Psoas muscle (tissue), 8 donors: Measurements from ENCODE around the gene AP1B1. TPM values are rescaled to one million over a fixed set of nuclear protein-coding genes. Genes with fewer than 3 reads are reported as not detected.

Source experiments
- ATAC-seq, 4 donors: fragments of 200-7000 bp; cut with Tn5 transposase; one replicate each; pipeline ENCODE4 v1.9.1; 2020; ENCODE audit warnings: moderate library complexity in 3 of 4, mild to moderate bottlenecking in 2 of 4
- DNase-seq, 2 donors: peaks; one replicate each; pipeline ENCODE4 v3.0.0-alpha.2; 2020
- H3K27ac ChIP-seq: fragments of 200-600 bp; one replicate; pipeline ENCODE4 v1.8.0; 2022
- H3K27me3 ChIP-seq, 3 donors: fragments of 200-600 bp in 1 of 3; one replicate each; pipeline versions ENCODE4 v1.6.1 to v1.8.0; 2013 to 2022; ENCODE audit warnings: low read length in 2 of 3, mild to moderate bottlenecking in 2 of 3, moderate library complexity in 1 of 3; ENCODE audit not compliant: insufficient read depth in 3 of 3
- H3K36me3 ChIP-seq, 2 donors: fragments of 200-600 bp in 1 of 2; one replicate each; pipeline versions ENCODE4 v1.6.1 to v1.8.0; 2013 to 2022; ENCODE audit warnings: low read depth in 1 of 2, mild to moderate bottlenecking in 1 of 2, moderate library complexity in 1 of 2; ENCODE audit not compliant: insufficient read depth in 1 of 2
- H3K4me1 ChIP-seq: fragments of 200-600 bp; one replicate; pipeline ENCODE4 v1.8.0; 2022
- H3K4me3 ChIP-seq: fragments of 200-600 bp; one replicate; pipeline ENCODE4 v1.8.0; 2022; ENCODE audit warnings: mild to moderate bottlenecking
- H3K9me3 ChIP-seq: fragments of 200-600 bp; one replicate; pipeline ENCODE4 v1.8.0; 2022
- CTCF ChIP-seq: fragments of 200-600 bp; IDR thresholded peaks from one replicate; pipeline ENCODE4 v1.8.0; 2022; ENCODE audit warnings: antibody characterized with exemption
- WGBS, 3 donors: extraction: QIAGEN DNeasy Blood & Tissue Kit; methylation state at CpG; one replicate each; pipeline versions ENCODE4 v1.1.6 to v1.1.7; 2013; 5-methylcytosine and 5-hydroxymethylcytosine counted together
- intact Hi-C, 2 donors: fragments of 100-400 bp; cut with DNase I; formaldehyde crosslinking; loops; one replicate each; pipeline versions ENCODE4 v1.11.0 to v1.14.2; 2022
- polyA plus RNA-seq, 3 donors: library from polyadenylated mRNA; stranded (reverse); fragments of 200-250 nt; gene quantifications; one replicate each; pipeline ENCODE4 v1.2.3, GENCODE V29; 2013
- total RNA-seq, 4 donors: library from RNA; stranded (reverse); fragmentation: NEBNext Ultra II Directional in 2 of 4; extraction: Animal tissue kit (Norgen Biotek cat#: 25700) in 2 of 4; gene quantifications; one replicate each; pipeline versions ENCODE4 v1.2.1 to v1.2.4, GENCODE V29; 2021 to 2023
- donor health status: healthy with polysubstance abuse.
- donor health status: DM: no; HTN: no; CAD: no; lungs with moderate emphysema.
- donor health status: Bipolar disorder and iron deficiency.
- donor health status: healthy.
- donor health status: DM: yes; HTN: yes; CAD: no.
- donor health status: DM: no; HTN: no; CAD: no.
- donor health status: DM: no; HTN: no; CAD: no.
- donor health status: DM: yes; HTN: yes; CAD: no.

AP1B1 gene
- total and polyA plus RNA-seq, 7 donors = 17.5 to 35.3 (median 30.6) TPM

GRCh38 chr22:29306175-29306834 is 82.1 kb downstream of the AP1B1 start, which contains the start of gene GAS2L1:
TSS of gene GAS2L1 (plus strand) at chr22:29306650. CDS start at chr22:29308106, 1,456 bp downstream.
- H3K4me1 ChIP-seq = peaks cover 27% of the 10 kb centered on the region
- no peaks in the 10 kb centered on the region for H3K27me3 ChIP-seq
- H3K9me3 ChIP-seq = no peaks in the 10 kb centered on the region
- peak; percentile 78 for TF ChIP-seq CTCF
- peak within 1 kb of the TSS; percentile 92 for H3K4me3 ChIP-seq
- intact Hi-C loops = loop anchor here (1.0 to 5.0 kb wide), 3 partner anchors 39 to 53 kb away; partner anchors contain the start of genes EWSR1 (in 1 of the 2) and RHBDD3 (in 1 of the 2)
- WGBS, 3 donors = 0 to 1% (median 0%) methylated on average over 36 to 40 of the region's 40 CpGs
- DNase-seq (peak; percentile 86 to 93), ATAC-seq (peak; percentile 73 to 81 (median 74))
- H3K27ac ChIP-seq = peak within 1 kb of the TSS; percentile 81
- H3K36me3 ChIP-seq = no peaks in the 10 kb centered on the region

- 38 to 47% (median 43%) methylated on average over 7 of the region's 7 CpGs for WGBS, 3 donors
- Histone ChIP-seq H3K27ac (peak overlapping the region; percentile 81), H3K27me3 (no peaks in the 10 kb centered on the region), H3K4me1 (peaks cover 27% of the 10 kb centered on the region), H3K4me3 (peak overlapping the region; percentile 92), H3K36me3 (peaks cover 0 to 2% of the 10 kb centered on the region in 2 donors), H3K9me3 (no peaks in the 10 kb centered on the region)
- no peak for DNase-seq
- ATAC-seq = no peak
- no peak for TF ChIP-seq CTCF
- intact Hi-C loops = loop anchor here (1.0 to 5.0 kb wide), 3 partner anchors 39 to 53 kb away; partner anchors contain the start of genes EWSR1 (in 1 of the 2) and RHBDD3 (in 1 of the 2)
These were observed 82.6 kb downstream of the AP1B1 start for GRCh38 chr22:29305836-29306174.

DNA sequence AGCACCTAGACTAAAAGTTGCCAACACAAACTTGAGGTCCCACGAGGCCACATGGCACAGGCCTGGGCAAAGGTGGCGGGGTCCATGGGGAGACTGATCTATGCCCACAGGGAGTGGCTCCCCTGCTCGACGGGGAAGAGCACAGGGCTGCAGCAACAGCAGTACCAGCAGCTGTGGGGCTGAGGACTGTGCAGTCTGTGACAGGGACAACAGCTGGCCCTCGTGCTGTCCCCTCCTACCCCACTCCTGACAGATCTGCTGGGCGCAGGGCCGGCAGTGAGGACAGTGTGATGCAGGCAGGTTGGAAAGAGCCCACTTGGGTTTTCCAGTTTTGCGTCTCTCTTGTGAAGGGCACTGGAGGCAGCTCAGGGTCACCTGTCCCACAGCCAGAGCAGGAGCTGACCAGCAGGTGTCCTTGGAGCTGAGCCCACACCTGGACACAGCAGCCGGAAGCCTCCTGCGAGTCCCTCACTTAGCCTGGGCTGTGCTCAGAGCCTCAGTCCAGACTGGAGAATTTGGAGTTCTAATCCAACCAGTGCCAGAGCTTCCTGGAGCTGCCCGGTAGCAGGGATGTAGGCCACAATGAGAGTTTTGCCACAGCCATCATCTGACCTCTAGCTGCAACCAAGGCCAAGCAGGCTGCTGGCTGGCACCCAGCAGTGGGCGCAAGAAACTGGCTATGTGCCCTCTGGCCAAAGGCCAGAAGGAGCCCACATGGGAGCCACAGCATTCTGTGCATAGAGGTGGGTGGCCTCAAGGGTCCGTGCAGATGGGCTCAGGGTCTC is 85.5 kb downstream of the AP1B1 start:
- no peak for TF ChIP-seq CTCF
- DNase-seq = peak in 1 of 2 donors; percentile 69

DNA sequence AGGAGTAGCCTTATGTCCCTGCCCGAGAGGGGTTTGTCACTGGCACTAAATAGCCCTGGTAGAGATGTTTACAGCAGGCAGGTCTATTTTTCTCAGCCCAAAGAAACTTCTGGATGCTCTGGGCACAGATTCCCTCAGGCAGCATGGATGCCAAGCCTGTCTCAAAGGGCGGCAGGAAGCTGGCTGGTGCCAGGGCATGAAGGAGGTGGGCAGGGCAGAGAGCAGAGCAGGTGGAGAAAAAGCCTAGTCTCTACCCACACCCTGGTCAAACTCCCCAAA is 86.0 kb downstream of the AP1B1 start:
- H3K4me3 ChIP-seq = no peak overlapping the region
- intact Hi-C loops = no loop called here
- TF ChIP-seq CTCF = no peak
- no peaks in the 10 kb centered on the region for H3K4me1 ChIP-seq
- no peak for ATAC-seq
- H3K27ac ChIP-seq = peak overlapping the region; percentile 21
- WGBS, 3 donors = 27 to 36% (median 29%) methylated on average over 2 of the region's 2 CpGs
- H3K9me3 ChIP-seq = no peaks in the 10 kb centered on the region
- peaks cover 12 to 37% of the 10 kb centered on the region in 2 donors for H3K36me3 ChIP-seq
- DNase-seq = no peak
- H3K27me3 ChIP-seq = no peaks in the 10 kb centered on the region

More for the DNA sequence above, 85.5 kb downstream of the AP1B1 start:
- H3K9me3 ChIP-seq = no peaks in the 10 kb centered on the region
- H3K36me3 ChIP-seq = peaks cover 8 to 32% of the 10 kb centered on the region in 2 donors
- peak overlapping the region; percentile 21 for H3K27ac ChIP-seq
- no peak overlapping the region for H3K4me3 ChIP-seq
- 23 to 34% (median 23%) methylated on average over 13 of the region's 13 CpGs for WGBS, 3 donors
- H3K4me1 ChIP-seq = peaks cover 1% of the 10 kb centered on the region
- ATAC-seq = peak in 3 of 4 donors; percentile 14 to 31 (median 26)
- H3K27me3 ChIP-seq = no peaks in the 10 kb centered on the region
- intact Hi-C loops = no loop called here
